ENCODE measurements around the gene SLIT3.

SLIT3 gene

GRCh38 chr5:169104937-169105494 is 195.9 kb downstream of the SLIT3 start:
- no peak for DNase-seq (ENCODE audit: low read depth, low spot score)

GRCh38 chr5:169103586-169104181 is 197.3 kb downstream of the SLIT3 start:
- DNase-seq (ENCODE audit: low read depth, low spot score) = no peak

GRCh38 chr5:169101966-169102365 is 199.0 kb downstream of the SLIT3 start:
- no peak for DNase-seq (ENCODE audit: low read depth, low spot score)

GRCh38 chr5:169100735-169101075 is 200.2 kb downstream of the SLIT3 start:
- no peak for DNase-seq (ENCODE audit: low read depth, low spot score)

- DNase-seq (ENCODE audit: low read depth, low spot score) = no peak
Observed at GRCh38 chr5:169099801-169100734, 200.9 kb downstream of the SLIT3 start.

GRCh38 chr5:169098331-169099121 is 202.4 kb downstream of the SLIT3 start:
- no peak for DNase-seq (ENCODE audit: low read depth, low spot score)

GRCh38 chr5:169097374-169098326 is 203.3 kb downstream of the SLIT3 start:
- DNase-seq (ENCODE audit: low read depth, low spot score) = no peak

- no peak for DNase-seq (ENCODE audit: low read depth, low spot score)
Observed at GRCh38 chr5:169095976-169096375, 205.0 kb downstream of the SLIT3 start.

- no peak for DNase-seq (ENCODE audit: low read depth, low spot score)
Observed at GRCh38 chr5:169095410-169095960, 205.5 kb downstream of the SLIT3 start.

GRCh38 chr5:169094586-169095409 is 206.1 kb downstream of the SLIT3 start:
- DNase-seq (ENCODE audit: low read depth, low spot score) = no peak

- DNase-seq (ENCODE audit: low read depth, low spot score) = no peak
Observed at GRCh38 chr5:169091396-169091980, 209.5 kb downstream of the SLIT3 start.

GRCh38 chr5:169089343-169089742 is 211.6 kb downstream of the SLIT3 start:
- DNase-seq (ENCODE audit: low read depth, low spot score) = no peak

- DNase-seq (ENCODE audit: low read depth, low spot score) = no peak
Observed at GRCh38 chr5:169088028-169088725, 212.8 kb downstream of the SLIT3 start.

- no peak for DNase-seq (ENCODE audit: low read depth, low spot score)
Observed at GRCh38 chr5:169085636-169086035, 215.3 kb downstream of the SLIT3 start.

- no peak for DNase-seq (ENCODE audit: low read depth, low spot score)
Observed at GRCh38 chr5:169085212-169085611, 215.7 kb downstream of the SLIT3 start.

- no peak for DNase-seq (ENCODE audit: low read depth, low spot score)
Observed at GRCh38 chr5:169084775-169085174, 216.2 kb downstream of the SLIT3 start.

- DNase-seq (ENCODE audit: low read depth, low spot score) = no peak
Observed at GRCh38 chr5:169083394-169084018, 217.4 kb downstream of the SLIT3 start.

Measured in iPS DF 19.7 (cell line).